Thymus (tissue), 11 donors: ENCODE results near the gene RASSF8. TPM values are rescaled to one million over a fixed set of nuclear protein-coding genes. Genes with fewer than 3 reads are reported as not detected.

ENCODE experiments used
- DNase-seq, 9 donors: peaks; one replicate each; pipeline ENCODE4 v3.0.0-alpha.2; 2013; ENCODE audit warnings: low spot score in 9 of 9, low read depth in 6 of 9, missing footprints in 1 of 9
- H3K27ac ChIP-seq, 2 donors: one replicate each; pipeline ENCODE4 v1.5.1; 2013; ENCODE audit warnings: control low read depth in 1 of 2, low read depth in 1 of 2, low read length in 1 of 2, mild to moderate bottlenecking in 1 of 2, moderate library complexity in 1 of 2
- H3K27me3 ChIP-seq, 2 donors: one replicate each; pipeline ENCODE4 v1.5.1; 2013; ENCODE audit warnings: low read length in 1 of 2; ENCODE audit not compliant: control insufficient read depth in 2 of 2, insufficient read depth in 1 of 2
- H3K36me3 ChIP-seq, 2 donors: one replicate each; pipeline ENCODE4 v1.5.1; 2013; ENCODE audit warnings: low read length in 1 of 2, mild to moderate bottlenecking in 1 of 2, moderate library complexity in 1 of 2; ENCODE audit not compliant: control insufficient read depth in 2 of 2, insufficient read depth in 2 of 2
- H3K4me1 ChIP-seq, 2 donors: one replicate each; pipeline ENCODE4 v1.5.1; 2013; ENCODE audit warnings: low read length in 2 of 2; ENCODE audit not compliant: control insufficient read depth in 2 of 2, insufficient read depth in 2 of 2
- H3K4me3 ChIP-seq, 2 donors: one replicate each; pipeline ENCODE4 v1.5.1; 2013; ENCODE audit warnings: low read length in 2 of 2, control low read depth in 1 of 2, mild to moderate bottlenecking in 1 of 2
- H3K9me3 ChIP-seq, 2 donors: one replicate each; pipeline ENCODE4 v1.5.1; 2013; ENCODE audit warnings: low read length in 1 of 2, mild to moderate bottlenecking in 1 of 2; ENCODE audit not compliant: control insufficient read depth in 2 of 2, insufficient read depth in 1 of 2
- WGBS: extraction: QIAGEN DNeasy Blood & Tissue Kit; methylation state at CpG from one replicate; pipeline ENCODE4 v1.1.7; 2013; 5-methylcytosine and 5-hydroxymethylcytosine counted together
- polyA plus RNA-seq: library from polyadenylated mRNA; stranded (reverse); fragments of 200-250 nt; gene quantifications from one replicate; pipeline ENCODE4 v1.2.3, GENCODE V29; 2013
- total RNA-seq: library from RNA; stranded (reverse); fragments of 120-200 nt; gene quantifications from one replicate; pipeline ENCODE4 v1.2.4, GENCODE V29; 2013
- donor health status: healthy.

Gene RASSF8
- total and polyA plus RNA-seq, 2 donors, result 6.4 to 15.3 TPM

GRCh38 chr12:26036877-26037276, 78.4 kb downstream of the RASSF8 start:
- Histone ChIP-seq H3K4me1 (no peaks in the 10 kb centered on the region), H3K36me3 (no peaks in the 10 kb centered on the region), H3K9me3 (no peaks in the 10 kb centered on the region), H3K27me3 (no peaks in the 10 kb centered on the region), H3K4me3 (no peak overlapping the region), H3K27ac (no peak overlapping the region)
- DNase-seq, result no peak
- WGBS, result 85% methylated on average over 4 of the region's 4 CpGs

DNA sequence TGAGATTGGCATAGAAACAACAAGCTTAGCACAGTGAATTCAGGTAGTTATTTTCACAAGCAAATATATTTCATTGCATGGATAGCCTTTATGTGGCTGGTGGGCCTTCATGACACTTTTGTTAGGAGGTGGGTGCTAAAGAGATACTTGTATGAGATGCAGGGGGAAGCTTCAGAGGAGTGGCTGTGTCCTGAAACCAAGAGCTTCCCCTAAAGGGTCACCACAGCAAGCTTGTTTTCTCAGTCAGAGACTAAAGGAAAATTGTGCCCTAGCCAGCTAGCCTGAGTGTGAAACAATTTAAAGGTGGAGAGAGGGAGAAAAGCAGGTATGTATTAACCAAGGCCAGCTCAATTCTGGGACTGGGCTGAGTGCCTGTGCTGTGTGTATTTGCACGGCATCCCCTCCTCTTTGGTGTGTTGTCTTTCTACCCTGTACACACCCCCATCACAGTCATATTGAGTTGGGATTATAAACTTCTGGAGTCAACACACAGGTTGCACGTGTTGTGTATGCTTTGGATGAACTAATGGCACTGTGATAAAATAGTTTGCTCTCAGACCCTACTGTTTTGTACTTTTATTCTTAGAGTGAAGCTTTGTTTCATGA, 79.2 kb downstream of the RASSF8 start:
- 98% methylated on average over 2 of the region's 2 CpGs for WGBS
- Histone ChIP-seq H3K9me3 (no peaks in the 10 kb centered on the region), H3K4me1 (no peaks in the 10 kb centered on the region), H3K27ac (no peak overlapping the region), H3K4me3 (no peak overlapping the region), H3K27me3 (no peaks in the 10 kb centered on the region), H3K36me3 (no peaks in the 10 kb centered on the region)
- DNase-seq, result no peak

DNA sequence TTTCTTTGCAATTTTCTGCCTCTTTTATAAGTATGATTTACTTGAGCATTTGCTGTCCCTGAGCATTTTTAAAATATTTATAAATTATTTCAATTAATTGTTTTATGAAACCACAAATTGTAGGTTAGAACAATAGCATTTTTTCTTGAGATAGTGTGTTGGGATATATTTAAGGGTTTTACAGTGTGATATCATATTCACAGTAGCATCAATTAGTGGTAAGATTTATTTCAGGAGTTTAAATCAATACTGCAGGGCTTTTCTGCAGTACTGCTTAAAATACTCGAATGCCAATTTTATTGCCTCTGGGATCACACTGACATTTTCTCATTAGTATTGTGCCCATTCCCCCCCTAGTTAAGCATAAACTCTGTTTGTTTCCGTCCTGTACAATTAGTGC, 84.2 kb downstream of the RASSF8 start:
- DNase-seq, result no peak
- Histone ChIP-seq H3K4me1 (no peaks in the 10 kb centered on the region), H3K36me3 (no peaks in the 10 kb centered on the region), H3K9me3 (no peaks in the 10 kb centered on the region), H3K4me3 (no peak overlapping the region), H3K27me3 (no peaks in the 10 kb centered on the region), H3K27ac (no peak overlapping the region)
- WGBS, result 97% methylated on average over 2 of the region's 2 CpGs

GRCh38 chr12:26043135-26044006, 84.9 kb downstream of the RASSF8 start:
- Histone ChIP-seq H3K4me1 (no peaks in the 10 kb centered on the region), H3K4me3 (no peak overlapping the region), H3K27ac (no peak overlapping the region), H3K27me3 (no peaks in the 10 kb centered on the region), H3K36me3 (no peaks in the 10 kb centered on the region), H3K9me3 (no peaks in the 10 kb centered on the region)
- WGBS, result 94% methylated on average over 10 of the region's 10 CpGs
- no peak for DNase-seq

DNA sequence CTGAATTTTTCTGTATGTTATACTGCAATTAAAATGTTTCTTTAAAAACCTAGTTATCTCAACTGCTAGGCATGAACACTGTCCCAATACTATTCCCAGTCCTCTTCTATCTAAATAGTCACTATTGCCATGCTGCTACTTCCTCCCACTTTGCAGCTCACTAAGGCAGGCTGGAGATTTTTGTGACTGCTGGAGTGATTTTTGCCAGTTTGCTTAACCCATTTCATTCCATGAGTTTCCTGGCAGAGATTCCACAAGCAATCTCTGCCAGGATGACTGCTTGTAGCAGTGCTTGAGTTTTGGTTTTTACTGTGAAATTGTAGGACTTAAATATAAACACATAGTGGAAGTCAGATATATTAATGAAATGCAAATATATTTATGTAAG, 85.5 kb downstream of the RASSF8 start:
- H3K4me1 ChIP-seq, result no peaks in the 10 kb centered on the region
- no peak overlapping the region for H3K27ac ChIP-seq
- H3K4me3 ChIP-seq, result no peak overlapping the region
- no peaks in the 10 kb centered on the region for H3K27me3 ChIP-seq
- H3K9me3 ChIP-seq, result no peaks in the 10 kb centered on the region
- H3K36me3 ChIP-seq, result no peaks in the 10 kb centered on the region
- DNase-seq, result no peak

DNA sequence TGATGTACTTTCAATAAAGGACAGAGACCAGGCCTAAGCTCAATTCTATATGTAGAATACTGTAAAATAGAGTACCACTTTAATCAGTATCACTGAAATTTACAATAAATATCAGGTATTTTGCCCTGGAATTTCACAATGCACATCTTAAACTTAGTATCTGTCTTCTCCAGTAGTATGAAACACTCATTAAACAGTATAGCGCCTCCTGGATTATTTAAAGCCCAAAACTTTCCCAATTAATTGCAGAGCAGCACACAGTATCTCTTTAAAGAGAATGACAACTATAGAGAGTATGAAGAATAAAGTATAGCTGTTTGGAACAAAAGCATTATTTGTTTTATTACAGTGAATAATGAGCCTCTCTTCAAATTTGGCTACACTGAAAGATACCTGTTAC, 86.1 kb downstream of the RASSF8 start:
- Histone ChIP-seq H3K4me3 (no peak overlapping the region), H3K27me3 (no peaks in the 10 kb centered on the region), H3K9me3 (no peaks in the 10 kb centered on the region), H3K4me1 (no peaks in the 10 kb centered on the region), H3K36me3 (no peaks in the 10 kb centered on the region), H3K27ac (no peak overlapping the region)
- no peak for DNase-seq
- WGBS, result 97% methylated on average over 1 of the region's 1 CpG

DNA sequence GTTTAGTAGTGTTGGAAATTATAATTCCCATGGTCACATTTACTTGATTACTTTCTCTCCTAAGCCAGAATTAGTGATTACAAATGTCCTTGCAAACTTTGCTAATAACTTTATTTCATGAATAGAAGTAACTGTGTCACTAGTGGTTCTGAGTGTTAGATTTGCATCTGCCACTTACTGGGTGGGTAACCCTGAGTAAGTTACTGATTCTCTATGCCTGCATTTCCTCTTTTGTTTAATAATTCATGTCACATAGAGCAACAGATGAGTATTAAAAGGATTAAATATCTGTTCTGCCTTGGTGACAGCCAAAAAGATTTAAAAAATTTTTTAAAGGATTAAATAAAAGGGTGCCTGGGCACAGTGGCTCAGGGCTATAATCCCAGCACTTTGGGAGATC, 87.7 kb downstream of the RASSF8 start:
- Histone ChIP-seq H3K27me3 (no peaks in the 10 kb centered on the region), H3K4me1 (no peaks in the 10 kb centered on the region), H3K36me3 (no peaks in the 10 kb centered on the region), H3K27ac (no peak overlapping the region), H3K9me3 (no peaks in the 10 kb centered on the region), H3K4me3 (no peak overlapping the region)
- no peak for DNase-seq

DNA sequence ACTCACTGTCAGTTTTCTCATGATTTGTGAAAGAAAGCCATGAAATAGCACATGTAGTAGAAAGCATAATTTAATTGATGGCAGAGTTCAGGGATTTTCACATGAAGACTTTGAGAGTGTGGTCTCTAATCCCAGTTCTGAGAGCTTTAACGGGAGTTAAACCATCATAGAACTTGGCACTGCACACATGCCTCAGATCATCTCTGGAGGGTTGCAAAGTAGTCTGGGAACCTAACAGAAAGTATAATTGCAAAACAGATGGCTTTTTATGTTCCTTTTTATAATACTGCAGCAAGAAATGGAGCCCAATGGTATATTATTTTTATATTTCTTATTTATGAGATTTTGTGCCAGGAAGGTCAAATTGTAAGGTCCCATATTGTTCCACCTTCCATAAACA, 88.4 kb downstream of the RASSF8 start:
- H3K4me3 ChIP-seq, result no peak overlapping the region
- H3K27ac ChIP-seq, result no peak overlapping the region
- H3K9me3 ChIP-seq, result no peaks in the 10 kb centered on the region
- no peaks in the 10 kb centered on the region for H3K27me3 ChIP-seq
- 98% methylated on average over 1 of the region's 1 CpG for WGBS
- no peaks in the 10 kb centered on the region for H3K36me3 ChIP-seq
- H3K4me1 ChIP-seq, result no peaks in the 10 kb centered on the region
- no peak for DNase-seq

DNA sequence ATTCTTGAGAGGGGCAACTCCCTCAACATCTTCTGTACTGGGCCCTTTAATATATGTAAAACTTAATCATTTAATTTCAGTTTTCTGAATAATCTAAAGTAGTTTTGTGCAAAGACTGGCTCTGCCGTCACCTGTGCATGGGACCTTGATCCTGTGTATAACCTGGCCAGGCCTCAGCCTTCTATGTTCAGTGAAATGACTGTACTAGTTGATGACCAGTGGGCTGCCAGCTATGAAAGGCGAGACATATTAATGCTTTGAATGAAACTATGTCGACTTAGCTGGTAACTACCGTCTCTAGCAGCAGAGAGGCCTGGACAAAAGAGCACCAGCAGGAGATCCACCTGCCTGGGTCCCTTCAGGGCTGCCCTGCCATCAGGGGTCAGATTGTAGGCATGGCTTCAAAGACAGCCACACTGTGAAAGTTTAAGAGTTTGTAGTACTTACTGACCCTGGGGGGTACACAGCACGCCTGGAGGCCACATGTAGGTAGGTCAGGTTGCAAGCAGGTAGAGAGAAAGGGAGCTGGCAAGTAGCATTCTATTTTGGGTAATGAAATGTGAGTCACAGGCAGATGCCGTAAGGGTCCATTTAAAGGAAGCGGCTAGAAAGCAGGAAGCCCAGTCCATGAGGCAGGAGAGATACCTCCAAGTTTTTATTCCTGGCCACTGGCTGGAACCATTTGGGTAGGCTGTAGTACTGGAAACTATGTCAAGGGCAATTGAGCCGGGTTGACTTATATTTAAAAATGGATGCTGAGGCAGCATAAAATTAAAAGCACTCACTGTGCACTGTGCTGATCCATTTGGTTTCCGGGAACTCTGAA, 89.1 kb downstream of the RASSF8 start:
- H3K27ac ChIP-seq, result no peak overlapping the region
- no peaks in the 10 kb centered on the region for H3K9me3 ChIP-seq
- DNase-seq, result no peak
- no peak overlapping the region for H3K4me3 ChIP-seq
- no peaks in the 10 kb centered on the region for H3K36me3 ChIP-seq
- no peaks in the 10 kb centered on the region for H3K4me1 ChIP-seq
- H3K27me3 ChIP-seq, result no peaks in the 10 kb centered on the region
- 97% methylated on average over 9 of the region's 9 CpGs for WGBS
